ENCODE data around the gene JAKMIP2. TPM values are rescaled to one million over a fixed set of nuclear protein-coding genes. Genes with fewer than 3 reads are reported as not detected.

Gene JAKMIP2
- polyA plus RNA-seq, 1 of the 3 experiments (the other 2 are of a cell fraction) = 2.1 TPM

- H3K9me3 ChIP-seq = 0 out of 2 replicates have a peak, but pooled peaks cover 4% of the 10 kb centered on the region
- H3K27me3 ChIP-seq (ENCODE audit: insufficient read depth) = no peaks in the 10 kb centered on the region
- 100% methylated on average over 1 of the region's 1 CpG for WGBS (ENCODE audit: low lambda C conversion rate)
- no peak overlapping the region for H3K27ac ChIP-seq (ENCODE audit: low read depth in 2 of 2, low read length in 1 of 2)
- no peak for DNase-seq
- H3K9ac ChIP-seq = no peak overlapping the region
- no peak overlapping the region for H3K4me3 ChIP-seq (ENCODE audit: low read depth in 2 of 2, low read length in 1 of 2)
- TF ChIP-seq ELF1 (IDR thresholded peaks at IDR 0.05) (no peak), TCF12 (IDR thresholded peaks at IDR 0.05) (no peak), PBX3 (IDR thresholded peaks at IDR 0.05) (no peak), JUND (IDR thresholded peaks at IDR 0.05) (no peak), RAD21 (IDR thresholded peaks at IDR 0.05; ENCODE audit: low read length) (no peak), NRF1 (IDR thresholded peaks at IDR 0.05; ENCODE audit: low read depth, low read length) (no peak), ZBTB33 (IDR thresholded peaks at IDR 0.05; ENCODE audit: borderline replicate concordance, low read depth) (no peak), SIN3A (IDR thresholded peaks at IDR 0.05; ENCODE audit: borderline replicate concordance, low read depth, low read length) (no peak), GATA2 (CRISPR knock-in tag; IDR thresholded peaks at IDR 0.05) (no peak), RFX5 (IDR thresholded peaks at IDR 0.05; ENCODE audit: low read length) (no peak), POLR2AphosphoS5 (IDR thresholded peaks at IDR 0.05; ENCODE audit: low read depth, low read length) (no peak), CHD2 (IDR thresholded peaks at IDR 0.05; ENCODE audit: low read length, partially characterized antibody) (no peak), GABPA (IDR thresholded peaks at IDR 0.05; ENCODE audit: low read depth) (no peak), MAX (IDR thresholded peaks at IDR 0.05; ENCODE audit: low read depth) (no peak), NFIC (IDR thresholded peaks at IDR 0.05; ENCODE audit: borderline replicate concordance) (no peak), FOXJ3 (CRISPR knock-in tag; IDR thresholded peaks at IDR 0.05) (no peak), RXRA (IDR thresholded peaks at IDR 0.05; ENCODE audit: borderline replicate concordance, low read depth) (no peak), FOXM1 (IDR thresholded peaks at IDR 0.05; ENCODE audit: low read depth) (no peak)
- TF ChIP-seq, protein P1, sequence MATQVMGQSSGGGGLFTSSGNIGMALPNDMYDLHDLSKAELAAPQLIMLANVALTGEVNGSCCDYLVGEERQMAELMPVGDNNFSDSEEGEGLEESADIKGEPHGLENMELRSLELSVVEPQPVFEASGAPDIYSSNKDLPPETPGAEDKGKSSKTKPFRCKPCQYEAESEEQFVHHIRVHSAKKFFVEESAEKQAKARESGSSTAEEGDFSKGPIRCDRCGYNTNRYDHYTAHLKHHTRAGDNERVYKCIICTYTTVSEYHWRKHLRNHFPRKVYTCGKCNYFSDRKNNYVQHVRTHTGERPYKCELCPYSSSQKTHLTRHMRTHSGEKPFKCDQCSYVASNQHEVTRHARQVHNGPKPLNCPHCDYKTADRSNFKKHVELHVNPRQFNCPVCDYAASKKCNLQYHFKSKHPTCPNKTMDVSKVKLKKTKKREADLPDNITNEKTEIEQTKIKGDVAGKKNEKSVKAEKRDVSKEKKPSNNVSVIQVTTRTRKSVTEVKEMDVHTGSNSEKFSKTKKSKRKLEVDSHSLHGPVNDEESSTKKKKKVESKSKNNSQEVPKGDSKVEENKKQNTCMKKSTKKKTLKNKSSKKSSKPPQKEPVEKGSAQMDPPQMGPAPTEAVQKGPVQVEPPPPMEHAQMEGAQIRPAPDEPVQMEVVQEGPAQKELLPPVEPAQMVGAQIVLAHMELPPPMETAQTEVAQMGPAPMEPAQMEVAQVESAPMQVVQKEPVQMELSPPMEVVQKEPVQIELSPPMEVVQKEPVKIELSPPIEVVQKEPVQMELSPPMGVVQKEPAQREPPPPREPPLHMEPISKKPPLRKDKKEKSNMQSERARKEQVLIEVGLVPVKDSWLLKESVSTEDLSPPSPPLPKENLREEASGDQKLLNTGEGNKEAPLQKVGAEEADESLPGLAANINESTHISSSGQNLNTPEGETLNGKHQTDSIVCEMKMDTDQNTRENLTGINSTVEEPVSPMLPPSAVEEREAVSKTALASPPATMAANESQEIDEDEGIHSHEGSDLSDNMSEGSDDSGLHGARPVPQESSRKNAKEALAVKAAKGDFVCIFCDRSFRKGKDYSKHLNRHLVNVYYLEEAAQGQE (IDR thresholded peaks at IDR 0.05; ENCODE audit: low read depth, low read length) = no peak
- no peaks in the 10 kb centered on the region for H3F3A ChIP-seq (replicated peaks; ENCODE audit: insufficient read depth)
- no peaks in the 10 kb centered on the region for H3K36me3 ChIP-seq (replicated peaks in 1 of 2; ENCODE audit: control insufficient read depth in 1 of 2, insufficient read depth in 2 of 2, low read length in 1 of 2)
- no peaks in the 10 kb centered on the region for H3K9me2 ChIP-seq
- ChIA-PET CTCF (interaction anchor here (1.0 to 2.5 kb wide), 2 partner anchors 39 to 190 kb away, joined by 5 to 20 read pairs; no protein-coding TSS in a partner anchor), POLR2A (no interaction called here)
- no peak overlapping the region for H2AFZ ChIP-seq (ENCODE audit: low read depth)
- peaks cover 0 to 8% of the 10 kb centered on the region in 2 experiments; a peak in 1 of 4 replicates for H3K4me1 ChIP-seq (ENCODE audit: control insufficient read depth in 1 of 2, insufficient read depth in 2 of 2, low read depth in 1 of 2, low read length in 1 of 2)
- no peaks in the 10 kb centered on the region for H4K20me1 ChIP-seq (ENCODE audit: insufficient read depth)
- no peak overlapping the region for H3K4me2 ChIP-seq
- no peaks in the 10 kb centered on the region for H3K79me2 ChIP-seq (ENCODE audit: insufficient read depth)
Measured at GRCh38 chr5:147818290-147818689, 35.8 kb upstream of the JAKMIP2 start.
